SU-DHL-6 (cell line): Measurements from ENCODE around the gene LRFN2.

ENCODE experiments used
- H2AFZ ChIP-seq: fragments of 200-600 bp; sonication (generic); 2 replicates; pipeline ENCODE4 v1.6.1; 2014; ENCODE audit warnings: low read depth, mild to moderate bottlenecking, moderate library complexity, mixed read lengths, antibody characterized with exemption, low read length; ENCODE audit not compliant: severe bottlenecking
- H3F3A ChIP-seq: fragments of 200-600 bp; shearing (Covaris generic); 2 replicates; pipeline ENCODE4 v1.6.0; 2016; ENCODE audit warnings: antibody characterized with exemption, mild to moderate bottlenecking; ENCODE audit not compliant: insufficient read depth
- H3K27ac ChIP-seq: fragments of 200-600 bp; sonication (generic); 2 replicates; pipeline ENCODE4 v1.5.1; 2016; ENCODE audit warnings: low read depth, mild to moderate bottlenecking, low read length, moderate library complexity, mixed read lengths
- H3K27me3 ChIP-seq: fragments of 200-600 bp; sonication (generic), shearing (Covaris generic); 2 replicates; pipeline ENCODE4 v1.6.0; 2014; ENCODE audit warnings: mild to moderate bottlenecking, low read length
- H3K36me3 ChIP-seq: fragments of 200-600 bp; sonication (generic); 2 replicates; pipeline ENCODE4 v1.6.1; 2014; ENCODE audit warnings: mild to moderate bottlenecking, low read length, mixed read lengths
- H3K4me2 ChIP-seq: fragments of 300-600, 200-600 bp; shearing (Covaris generic), sonication (generic); 2 replicates; pipeline ENCODE4 v1.6.0; 2014; ENCODE audit warnings: low read length, low read depth, mild to moderate bottlenecking; ENCODE audit not compliant: poor library complexity, severe bottlenecking
- H3K4me3 ChIP-seq: fragments of 200-600 bp; sonication (generic); 2 replicates; pipeline ENCODE4 v1.5.1; 2014; ENCODE audit warnings: antibody characterized with exemption, low read length, mild to moderate bottlenecking, mixed read lengths; ENCODE audit not compliant: insufficient read depth, poor library complexity, severe bottlenecking
- H3K79me2 ChIP-seq: fragments of 200-600 bp; sonication (generic); 2 replicates; pipeline ENCODE4 v1.6.1; 2014; ENCODE audit warnings: mild to moderate bottlenecking, low read length, moderate library complexity; ENCODE audit not compliant: insufficient read depth
- H3K9ac ChIP-seq: fragments of 200-600 bp; sonication (generic); 2 replicates; pipeline ENCODE4 v1.7.0; 2014; ENCODE audit warnings: mild to moderate bottlenecking, low read length
- H3K9me2 ChIP-seq: fragments of 200-600 bp; sonication (generic); replicated peaks from 2 replicates; pipeline ENCODE4 v1.6.1; 2014; ENCODE audit warnings: low read length; ENCODE audit not compliant: insufficient read depth
- H3K9me3 ChIP-seq: fragments of 200-600 bp; sonication (generic); 2 replicates; pipeline ENCODE4 v1.6.1; 2014; ENCODE audit warnings: low read length, mixed read lengths; ENCODE audit not compliant: insufficient read depth
- H4K20me1 ChIP-seq: fragments of 200-600 bp; sonication (generic); 2 replicates; pipeline ENCODE4 v1.6.1; 2014; ENCODE audit warnings: low read depth, mild to moderate bottlenecking, antibody characterized with exemption, low read length, moderate library complexity, mixed read lengths
- EZH2phosphoT487 ChIP-seq: fragments of 200-600 bp; sonication (generic), shearing (Covaris generic); conservative IDR thresholded peaks from 2 replicates; pipeline ENCODE4 v1.6.1; 2018; ENCODE audit warnings: mild to moderate bottlenecking, antibody characterized with exemption, low read length, moderate library complexity, mixed read lengths
- TF ChIP-seq, protein P1 (sequence below): fragments of 200-600 bp; sonication (generic); IDR thresholded peaks from one replicate; pipeline ENCODE4 v1.5.1; 2017; ENCODE audit warnings: antibody characterized with exemption, mild to moderate bottlenecking, low read length, moderate library complexity; ENCODE audit not compliant: insufficient read depth, poor library complexity, severe bottlenecking

Gene LRFN2

DNA sequence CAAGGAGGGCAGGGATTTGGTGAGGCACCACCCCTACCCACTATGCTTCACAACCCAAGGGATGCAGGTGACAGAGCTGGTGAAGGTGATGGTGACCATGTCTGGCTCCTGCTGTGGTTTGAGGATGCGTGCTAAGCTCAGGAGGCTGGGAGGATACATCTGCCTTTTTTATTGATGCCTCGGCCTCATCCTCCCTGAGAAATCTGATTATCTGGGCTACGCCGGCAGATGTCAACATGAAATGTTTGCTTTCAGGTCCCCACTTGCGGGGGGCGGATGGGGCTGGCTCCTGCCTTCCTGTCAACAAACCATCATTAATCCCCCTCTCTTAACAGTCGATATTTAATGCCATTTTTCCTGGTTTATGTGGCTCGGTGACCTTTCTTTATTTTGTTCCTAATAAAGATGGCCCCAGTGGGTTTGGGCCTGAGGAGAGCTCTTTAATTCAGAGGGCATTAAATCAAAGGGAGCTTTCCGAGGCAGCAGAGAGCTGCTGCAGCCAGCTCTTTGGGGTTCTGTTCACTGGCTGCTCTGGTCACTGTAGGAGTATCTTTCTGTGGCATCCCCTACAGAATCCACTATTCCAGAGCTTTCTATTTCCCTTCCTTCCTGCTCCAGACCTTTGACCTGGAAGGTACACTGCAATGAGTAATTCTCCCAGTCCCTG, 33.5 kb upstream of the LRFN2 start:
- no peak overlapping the region for H3K27ac ChIP-seq
- TF ChIP-seq, protein P1, sequence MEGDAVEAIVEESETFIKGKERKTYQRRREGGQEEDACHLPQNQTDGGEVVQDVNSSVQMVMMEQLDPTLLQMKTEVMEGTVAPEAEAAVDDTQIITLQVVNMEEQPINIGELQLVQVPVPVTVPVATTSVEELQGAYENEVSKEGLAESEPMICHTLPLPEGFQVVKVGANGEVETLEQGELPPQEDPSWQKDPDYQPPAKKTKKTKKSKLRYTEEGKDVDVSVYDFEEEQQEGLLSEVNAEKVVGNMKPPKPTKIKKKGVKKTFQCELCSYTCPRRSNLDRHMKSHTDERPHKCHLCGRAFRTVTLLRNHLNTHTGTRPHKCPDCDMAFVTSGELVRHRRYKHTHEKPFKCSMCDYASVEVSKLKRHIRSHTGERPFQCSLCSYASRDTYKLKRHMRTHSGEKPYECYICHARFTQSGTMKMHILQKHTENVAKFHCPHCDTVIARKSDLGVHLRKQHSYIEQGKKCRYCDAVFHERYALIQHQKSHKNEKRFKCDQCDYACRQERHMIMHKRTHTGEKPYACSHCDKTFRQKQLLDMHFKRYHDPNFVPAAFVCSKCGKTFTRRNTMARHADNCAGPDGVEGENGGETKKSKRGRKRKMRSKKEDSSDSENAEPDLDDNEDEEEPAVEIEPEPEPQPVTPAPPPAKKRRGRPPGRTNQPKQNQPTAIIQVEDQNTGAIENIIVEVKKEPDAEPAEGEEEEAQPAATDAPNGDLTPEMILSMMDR, result no peak
- TF ChIP-seq EZH2phosphoT487, result no peak
- H3K36me3 ChIP-seq, result no peaks in the 10 kb centered on the region
- no peaks in the 10 kb centered on the region for H4K20me1 ChIP-seq
- no peak overlapping the region for H3K9ac ChIP-seq
- no peaks in the 10 kb centered on the region for H3F3A ChIP-seq
- H3K27me3 ChIP-seq, result no peaks in the 10 kb centered on the region
- no peaks in the 10 kb centered on the region for H3K9me3 ChIP-seq
- H3K4me2 ChIP-seq, result no peak overlapping the region
- no peaks in the 10 kb centered on the region for H3K79me2 ChIP-seq
- H2AFZ ChIP-seq, result no peak overlapping the region
- H3K4me3 ChIP-seq, result no peak overlapping the region
- 0 out of 2 replicates have a peak, but pooled peaks cover 4% of the 10 kb centered on the region for H3K9me2 ChIP-seq

DNA sequence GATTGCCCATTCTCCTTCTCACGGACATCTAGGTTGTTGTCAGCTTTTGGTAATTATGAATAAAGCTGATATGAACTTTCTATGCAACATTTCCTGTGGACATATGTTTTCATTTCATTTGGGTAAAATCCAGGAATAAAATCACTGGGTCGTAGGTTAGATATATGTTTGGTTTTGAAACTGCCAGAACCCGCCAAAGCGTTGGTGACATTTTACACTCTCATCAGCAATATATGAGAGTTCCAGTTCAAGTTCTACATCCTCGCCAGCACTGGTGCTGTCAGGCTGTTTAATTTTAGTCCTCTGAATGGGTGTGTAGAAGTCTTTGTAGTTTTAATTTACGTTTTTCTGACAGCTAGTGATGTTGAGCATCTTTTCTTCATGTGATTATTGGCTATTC, 27.5 kb upstream of the LRFN2 start:
- Histone ChIP-seq H3K9me3 (no peaks in the 10 kb centered on the region), H3K4me3 (no peak overlapping the region), H3K4me2 (no peak overlapping the region), H2AFZ (no peak overlapping the region), H4K20me1 (no peaks in the 10 kb centered on the region), H3F3A (no peaks in the 10 kb centered on the region), H3K9me2 (0 out of 2 replicates have a peak, but pooled peaks cover 4% of the 10 kb centered on the region), H3K36me3 (no peaks in the 10 kb centered on the region), H3K79me2 (no peaks in the 10 kb centered on the region), H3K9ac (no peak overlapping the region), H3K27me3 (peaks cover 2% of the 10 kb centered on the region; the same call in 1 of the 2 replicates), H3K27ac (no peak overlapping the region)
- TF ChIP-seq, protein P1, result no peak
- TF ChIP-seq EZH2phosphoT487, result no peak

DNA sequence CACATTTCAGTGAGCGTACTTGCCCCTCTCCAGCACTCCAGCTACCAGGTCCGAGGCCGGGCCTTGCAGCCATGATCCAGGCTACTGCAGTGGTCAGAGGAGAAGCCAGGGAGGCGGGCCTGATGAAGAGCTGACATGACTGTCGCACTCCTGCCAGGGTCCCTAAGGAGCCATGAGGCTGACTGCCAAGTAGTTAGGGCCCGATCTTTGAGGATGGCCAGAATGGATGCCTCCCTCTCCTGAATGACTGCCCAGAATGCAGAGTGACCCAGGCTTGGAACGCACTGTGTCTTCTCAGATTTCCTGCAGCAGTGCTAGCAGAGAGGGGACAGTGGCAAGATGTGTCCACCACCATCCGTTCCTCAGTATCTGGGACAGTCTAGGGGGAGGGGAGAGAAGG, 24.7 kb upstream of the LRFN2 start:
- Histone ChIP-seq H3F3A (no peaks in the 10 kb centered on the region), H3K9ac (no peak overlapping the region), H2AFZ (no peak overlapping the region), H3K79me2 (no peaks in the 10 kb centered on the region), H3K4me3 (no peak overlapping the region), H4K20me1 (no peaks in the 10 kb centered on the region), H3K9me2 (0 out of 2 replicates have a peak, but pooled peaks cover 4% of the 10 kb centered on the region), H3K27me3 (peaks cover 2% of the 10 kb centered on the region; the same call in 1 of the 2 replicates), H3K36me3 (no peaks in the 10 kb centered on the region), H3K9me3 (no peaks in the 10 kb centered on the region), H3K4me2 (no peak overlapping the region), H3K27ac (no peak overlapping the region)
- TF ChIP-seq, protein P1, result no peak
- no peak for TF ChIP-seq EZH2phosphoT487
